GM12878 (cell line): ENCODE results near the gene TMEM163. TPM values are rescaled to one million over a fixed set of nuclear protein-coding genes. Genes with fewer than 3 reads are reported as not detected.

Source experiments
- ASH2L ChIP-seq: fragments of 300-600, 200-600 bp; sonication (generic); IDR thresholded peaks from 2 replicates; pipeline ENCODE4 v1.6.1; 2017; ENCODE audit warnings: low read depth, mild to moderate bottlenecking, borderline replicate concordance
- CBFB ChIP-seq: IDR thresholded peaks from 2 replicates; pipeline ENCODE4 v1.6.1; 2016; ENCODE audit warnings: antibody characterized with exemption, low read depth
- EED ChIP-seq: sonication (generic); IDR thresholded peaks from 2 replicates; pipeline ENCODE4 v1.6.1; 2016; ENCODE audit warnings: antibody characterized with exemption, low read depth
- IRF5 ChIP-seq: fragments of 450-650 bp; IDR thresholded peaks from 2 replicates; pipeline ENCODE4 v1.6.1; 2017; ENCODE audit warnings: borderline replicate concordance
- MYB ChIP-seq: fragments of 150-350 bp; IDR thresholded peaks from 2 replicates; pipeline ENCODE4 v1.6.1; 2014; ENCODE audit warnings: mild to moderate bottlenecking, low read depth, low read length, borderline replicate concordance
- NFYA ChIP-seq: IDR thresholded peaks from 2 replicates; pipeline ENCODE4 v1.6.1; 2011; ENCODE audit warnings: low read depth, mild to moderate bottlenecking, low read length, improper control_type of control experiment, borderline replicate concordance
- PML ChIP-seq: IDR thresholded peaks from 2 replicates; pipeline ENCODE4 v1.6.1; 2012; ENCODE audit warnings: low read length, inconsistent platforms
- REST ChIP-seq: IDR thresholded peaks from 2 replicates; pipeline ENCODE4 v1.6.1; 2012; ENCODE audit warnings: mild to moderate bottlenecking, low read depth, low read length
- RUNX3 ChIP-seq: IDR thresholded peaks from 2 replicates; pipeline ENCODE4 v1.6.1; 2012; ENCODE audit warnings: low read length, inconsistent platforms
- SMARCA5 ChIP-seq: fragments of 450-650 bp; IDR thresholded peaks from 2 replicates; pipeline ENCODE4 v1.6.1; 2017; ENCODE audit warnings: mild to moderate bottlenecking
- TCF12 ChIP-seq: IDR thresholded peaks from 2 replicates; pipeline ENCODE4 v1.6.1; 2011; ENCODE audit warnings: low read depth, mild to moderate bottlenecking, low read length
- ZBED1 ChIP-seq: IDR thresholded peaks from 2 replicates; pipeline ENCODE4 v1.6.1; 2016; ENCODE audit warnings: borderline replicate concordance
- ZSCAN29 ChIP-seq: fragments of 450-650 bp; IDR thresholded peaks from 2 replicates; pipeline ENCODE4 v1.6.1; 2017; ENCODE audit warnings: mild to moderate bottlenecking, moderate library complexity
- polyA plus RNA-seq, 11 experiments: library from polyadenylated mRNA; depleted of rRNA in 4 of 11; unstranded in 6 of 11; stranded (reverse) in 5 of 11; fragments of >200 nt; fragmentation: Nextera tagmentation in 4 of 11; fragmentation: Illumina TruSeq in 1 of 11; extraction: Ambion mirVana in 4 of 11; extraction: Trizol in 1 of 11; gene quantifications; 1 replicate in 1 of 11; 2 replicates in 10 of 11; pipeline versions ENCODE4 v1.2.1 to v1.2.3, GENCODE V29; 2011 to 2016; ENCODE audit warnings: inconsistent platforms in 2 of 11, missing spikeins in 2 of 11, low read depth in 1 of 11
- total RNA-seq, 4 experiments: library from RNA; depleted of rRNA in 3 of 4; stranded (reverse); fragments of >200 nt in 3 of 4; fragmentation: Illumina TruSeq in 1 of 4; extraction: Trizol in 1 of 4; gene quantifications; 2 replicates each; pipeline versions ENCODE4 v1.2.1 to v1.2.3, GENCODE V29; 2013 to 2021

TMEM163 gene
- total and polyA plus RNA-seq, 10 of the 15 experiments (the other 5 are each of a cell fraction or from before 2014, with no cell fraction given), result 0.05 to 0.11 (median 0.07) TPM; not detected in 4

GRCh38 chr2:134662751-134663150 is 56.0 kb downstream of the TMEM163 start (continued):
- TF ChIP-seq REST (no peak), ASH2L (no peak), NFYA (no peak), CBFB (no peak), PML (no peak), SMARCA5 (no peak), EED (no peak), MYB (no peak), TCF12 (no peak), RUNX3 (no peak), ZBED1 (no peak), ZSCAN29 (no peak), IRF5 (no peak)
